GM23248 (cell line): ENCODE results near the gene ASIC5. TPM values are rescaled to one million over a fixed set of nuclear protein-coding genes. Genes with fewer than 3 reads are reported as not detected.
A peak's percentile ranks its signal among the peaks of the same experiment; 100 is the strongest.

ENCODE experiments used
- DNase-seq: peaks from one replicate; pipeline ENCODE4 v3.0.0-alpha.2; 2015
- H2AFZ ChIP-seq: fragments of 200-600 bp; sonication (generic); 2 replicates; pipeline ENCODE4 v1.6.1; 2016; ENCODE audit warnings: antibody characterized with exemption
- H3F3A ChIP-seq: fragments of 200-600 bp; sonication (generic); 2 replicates; pipeline ENCODE4 v1.6.1; 2016; ENCODE audit warnings: mild to moderate bottlenecking, antibody characterized with exemption, mixed run types; ENCODE audit not compliant: insufficient read depth
- H3K27ac ChIP-seq: fragments of 200-600 bp; sonication (generic); 2 replicates; pipeline ENCODE4 v1.5.1; 2016; ENCODE audit warnings: mild to moderate bottlenecking
- H3K27me3 ChIP-seq: fragments of 200-600 bp; sonication (generic); replicated peaks from 2 replicates; pipeline ENCODE4 v1.6.1; 2016; ENCODE audit warnings: mild to moderate bottlenecking; ENCODE audit not compliant: insufficient read depth
- H3K36me3 ChIP-seq: fragments of 200-600 bp; sonication (generic); 2 replicates; pipeline ENCODE4 v1.6.1; 2016; ENCODE audit warnings: low read depth, mild to moderate bottlenecking
- H3K4me1 ChIP-seq: fragments of 200-600 bp; sonication (generic); 2 replicates; pipeline ENCODE4 v1.6.1; 2016; ENCODE audit warnings: mild to moderate bottlenecking; ENCODE audit not compliant: insufficient read depth
- H3K4me2 ChIP-seq: fragments of 200-600 bp; sonication (generic); one replicate; pipeline ENCODE4 v1.6.1; 2016; ENCODE audit warnings: mild to moderate bottlenecking; ENCODE audit not compliant: unreplicated experiment
- H3K4me3 ChIP-seq: fragments of 200-600 bp; sonication (generic); 2 replicates; pipeline ENCODE4 v1.5.1; 2016; ENCODE audit warnings: mild to moderate bottlenecking
- H3K79me2 ChIP-seq: fragments of 200-600 bp; sonication (generic); 2 replicates; pipeline ENCODE4 v1.6.1; 2016; ENCODE audit warnings: mild to moderate bottlenecking; ENCODE audit not compliant: insufficient read depth
- H3K9ac ChIP-seq: fragments of 200-600 bp; sonication (generic); 2 replicates; pipeline ENCODE4 v1.6.1; 2016; ENCODE audit warnings: mild to moderate bottlenecking
- H3K9me2 ChIP-seq: fragments of 200-600 bp; sonication (generic); 2 replicates; pipeline ENCODE4 v1.6.1; 2016; ENCODE audit warnings: mixed run types, mild to moderate bottlenecking, moderate library complexity; ENCODE audit not compliant: insufficient read depth
- H3K9me3 ChIP-seq: fragments of 200-600 bp; sonication (generic); one replicate; pipeline ENCODE4 v1.6.1; 2017; ENCODE audit warnings: low read depth
- H4K20me1 ChIP-seq: fragments of 200-600 bp; sonication (generic); 2 replicates; pipeline ENCODE4 v1.6.0; 2016; ENCODE audit not compliant: insufficient read depth
- EZH2 ChIP-seq: fragments of 200-600 bp; sonication (generic); IDR thresholded peaks from 2 replicates; pipeline ENCODE4 v1.6.1; 2018; ENCODE audit warnings: antibody characterized with exemption, mild to moderate bottlenecking; ENCODE audit not compliant: insufficient read depth, poor library complexity, severe bottlenecking
- EZH2phosphoT487 ChIP-seq: fragments of 200-600 bp; sonication (generic); IDR thresholded peaks from 2 replicates; pipeline ENCODE4 v1.6.1; 2018; ENCODE audit warnings: antibody characterized with exemption, moderate library complexity, mild to moderate bottlenecking, low read depth; ENCODE audit not compliant: insufficient read depth
- WGBS, 2 experiments: methylation state at CpG; one replicate each; pipeline ENCODE4 v1.1.6; 2015 to 2017; ENCODE audit warnings: low lambda C conversion rate in 2 of 2, low coverage in 1 of 2; ENCODE audit errors: missing lambda C conversion rate in 2 of 2; 5-methylcytosine and 5-hydroxymethylcytosine counted together
- in situ Hi-C: fragments of 300-500 bp; cut with MboI; formaldehyde crosslinking; loops from 2 replicates; pipeline ENCODE4 v1.15.0; 2020
- polyA plus RNA-seq: library from polyadenylated mRNA; unstranded; fragments of >200 nt; fragmentation: Nextera tagmentation; extraction: Ambion mirVana; gene quantifications from 2 replicates; pipeline ENCODE4 v1.2.1, GENCODE V29; 2016
- total RNA-seq: library from RNA; depleted of rRNA; stranded (reverse); fragments of >200 nt; shearing (Covaris generic); gene quantifications from 2 replicates; pipeline ENCODE4 v1.2.3, GENCODE V29; 2014

Gene ASIC5
- total and polyA plus RNA-seq, 2 experiments from 2014 or later = not detected

DNA sequence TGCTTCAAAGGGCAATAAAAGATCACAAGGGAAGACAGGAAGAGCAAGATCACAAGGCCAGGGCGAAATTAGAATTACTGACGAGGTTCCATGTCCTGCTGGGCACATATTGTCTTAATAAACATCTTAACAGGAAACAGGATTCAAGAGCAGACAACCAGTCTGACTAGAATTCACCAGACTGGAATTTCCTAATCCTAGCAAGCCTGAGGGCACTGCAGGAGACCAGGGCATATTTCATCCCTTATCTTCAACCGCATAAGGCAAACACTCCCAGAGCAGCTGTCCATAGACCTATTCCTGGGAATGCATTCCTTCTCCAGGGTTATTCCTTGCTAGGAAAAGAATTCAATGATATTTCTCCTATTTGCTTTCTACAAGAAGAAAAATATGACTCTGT lies 25.0 kb upstream of the ASIC5 start:
- H3F3A ChIP-seq = peaks cover 4% of the 10 kb centered on the region
- H4K20me1 ChIP-seq = no peaks in the 10 kb centered on the region
- WGBS, 2 experiments = 24 to 43% methylated on average over 3 of the region's 3 CpGs
- H3K4me1 ChIP-seq = peaks cover 12% of the 10 kb centered on the region
- peak; percentile 10 for DNase-seq
- TF ChIP-seq EZH2 = no peak
- no peak for TF ChIP-seq EZH2phosphoT487
- no peaks in the 10 kb centered on the region for H3K9me3 ChIP-seq
- H3K27me3 ChIP-seq = no peaks in the 10 kb centered on the region
- H3K4me3 ChIP-seq = no peak overlapping the region
- no peak overlapping the region for H2AFZ ChIP-seq
- no peaks in the 10 kb centered on the region for H3K36me3 ChIP-seq
- no peaks in the 10 kb centered on the region for H3K9me2 ChIP-seq
- H3K9ac ChIP-seq = no peak overlapping the region
- no peak overlapping the region for H3K27ac ChIP-seq
- no peaks in the 10 kb centered on the region for H3K79me2 ChIP-seq
- no peak overlapping the region for H3K4me2 ChIP-seq
- in situ Hi-C loops = no loop called here

DNA sequence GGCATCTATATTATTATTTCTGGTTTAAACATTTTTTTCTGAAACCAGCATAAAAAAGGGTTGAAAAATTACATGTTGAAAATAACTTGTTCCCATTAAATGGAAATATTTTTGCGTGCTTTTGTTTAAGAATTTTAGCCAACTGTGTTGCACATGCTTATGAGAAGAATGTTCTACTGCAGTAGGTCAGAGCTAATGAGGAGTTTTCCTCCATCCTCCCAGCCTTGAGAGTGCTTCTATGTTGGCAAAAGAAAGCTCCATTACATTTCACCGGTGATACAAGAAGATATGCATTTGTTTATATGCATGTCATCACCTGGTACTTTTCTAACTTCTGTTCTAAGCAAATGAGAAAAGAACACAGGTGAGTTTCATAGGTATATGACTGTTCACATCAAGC lies 23.9 kb upstream of the ASIC5 start:
- Histone ChIP-seq H3K36me3 (no peaks in the 10 kb centered on the region), H2AFZ (no peak overlapping the region), H3K27ac (peak overlapping the region; percentile 9; the same call in 1 of the 2 replicates), H4K20me1 (no peaks in the 10 kb centered on the region), H3K4me1 (peaks cover 12% of the 10 kb centered on the region), H3K4me2 (peak overlapping the region; percentile 43), H3K9me3 (no peaks in the 10 kb centered on the region), H3K27me3 (no peaks in the 10 kb centered on the region), H3K79me2 (no peaks in the 10 kb centered on the region), H3F3A (peaks cover 4% of the 10 kb centered on the region), H3K9ac (no peak overlapping the region), H3K9me2 (no peaks in the 10 kb centered on the region), H3K4me3 (no peak overlapping the region)
- TF ChIP-seq EZH2phosphoT487 = no peak
- no peak for TF ChIP-seq EZH2
- in situ Hi-C loops = no loop called here
- 14 to 15% methylated on average over 2 of the region's 2 CpGs for WGBS, 2 experiments
- DNase-seq = peak; percentile 7

DNA sequence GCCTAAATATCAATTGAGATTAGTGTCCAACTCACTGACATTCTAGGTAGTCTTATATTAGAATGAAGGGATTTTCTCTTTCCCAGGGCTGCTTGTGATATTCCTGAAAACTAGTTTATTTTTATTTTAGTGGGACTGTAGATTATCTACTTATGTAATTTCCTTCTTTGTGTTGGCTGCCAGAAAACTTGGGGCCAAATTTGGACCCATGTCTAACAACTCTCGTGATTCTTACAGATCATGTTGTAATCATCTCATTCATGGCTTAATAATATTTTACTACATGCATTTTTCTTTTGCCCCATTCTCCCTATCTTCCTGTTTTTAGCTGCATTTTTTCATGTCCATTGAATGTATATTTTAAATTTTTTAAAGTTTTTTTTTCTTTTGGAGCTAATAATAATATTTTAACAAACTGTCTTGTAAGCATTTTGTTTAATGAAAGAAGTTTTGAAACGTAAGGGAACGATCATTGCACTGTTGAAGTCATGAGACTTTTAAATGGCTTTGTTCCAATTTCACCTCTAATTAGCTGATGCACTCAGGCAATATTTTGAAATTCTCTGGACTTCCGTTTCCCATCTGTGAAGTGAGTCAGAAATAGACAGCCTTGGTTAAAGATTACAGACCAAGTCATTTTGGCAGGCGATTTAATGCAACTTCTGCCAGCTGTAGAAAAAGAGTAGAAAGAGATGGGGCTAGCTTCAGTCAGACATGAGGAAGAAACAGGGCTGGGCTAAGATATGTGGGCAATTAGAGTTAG lies 23.1 kb upstream of the ASIC5 start:
- Histone ChIP-seq H3K9ac (no peak overlapping the region), H4K20me1 (no peaks in the 10 kb centered on the region), H2AFZ (no peak overlapping the region), H3K27ac (peak overlapping the region; percentile 51), H3K79me2 (no peaks in the 10 kb centered on the region), H3K9me3 (no peaks in the 10 kb centered on the region), H3K4me1 (peaks cover 12% of the 10 kb centered on the region), H3F3A (peaks cover 4% of the 10 kb centered on the region), H3K9me2 (no peaks in the 10 kb centered on the region), H3K27me3 (no peaks in the 10 kb centered on the region), H3K4me2 (peak overlapping the region; percentile 43), H3K36me3 (no peaks in the 10 kb centered on the region), H3K4me3 (no peak overlapping the region)
- in situ Hi-C loops = no loop called here
- TF ChIP-seq EZH2phosphoT487 (no peak), EZH2 (no peak)
- 2% methylated on average over 5 of the region's 5 CpGs for whole genome bisulfite sequencing, 2 experiments
- DNase-seq = peak; percentile 92

DNA sequence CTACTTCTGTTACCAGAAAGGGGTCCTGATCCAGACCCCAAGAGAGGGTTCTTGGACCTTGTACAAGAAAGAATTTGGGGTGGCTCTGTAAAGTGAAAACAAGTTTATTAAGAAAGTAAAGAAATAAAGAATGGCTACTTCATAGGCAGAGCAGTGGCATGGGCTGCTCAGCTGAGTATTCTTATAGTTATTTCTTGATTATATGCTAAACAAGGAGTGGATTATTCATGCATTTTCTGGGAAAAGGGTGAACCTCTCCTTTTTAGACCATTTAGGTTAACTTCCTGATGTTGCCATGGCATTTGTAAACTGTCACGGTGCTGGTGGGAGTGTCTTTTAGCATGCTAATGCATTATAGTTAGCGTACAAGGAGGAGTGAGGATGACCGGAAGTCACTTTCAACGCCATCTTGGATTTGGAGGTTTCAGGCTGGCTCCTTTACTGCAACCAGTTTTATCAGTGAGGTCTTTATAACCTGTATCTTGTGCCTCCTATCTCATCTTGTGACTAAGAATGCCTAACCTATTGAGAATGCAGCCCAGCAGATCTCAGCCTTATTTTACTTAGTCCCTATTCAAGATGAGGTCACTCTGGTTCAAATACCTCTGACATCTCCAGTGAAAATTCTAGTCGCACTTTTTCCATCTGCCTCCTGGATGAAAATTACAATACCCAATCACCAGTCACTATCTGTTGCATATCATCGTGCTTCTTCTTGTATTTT lies 21.9 kb upstream of the ASIC5 start:
- H3K4me1 ChIP-seq = peaks cover 12% of the 10 kb centered on the region
- TF ChIP-seq EZH2 (no peak), EZH2phosphoT487 (no peak)
- in situ Hi-C loops = no loop called here
- no peak overlapping the region for H3K27ac ChIP-seq
- no peaks in the 10 kb centered on the region for H3K9me3 ChIP-seq
- no peaks in the 10 kb centered on the region for H3K79me2 ChIP-seq
- H3K36me3 ChIP-seq = no peaks in the 10 kb centered on the region
- no peaks in the 10 kb centered on the region for H3K9me2 ChIP-seq
- WGBS, 2 experiments = 64 to 65% methylated on average over 6 of the region's 6 CpGs
- H3K4me3 ChIP-seq = no peak overlapping the region
- peaks cover 4% of the 10 kb centered on the region for H3F3A ChIP-seq
- no peak overlapping the region for H3K4me2 ChIP-seq
- H4K20me1 ChIP-seq = no peaks in the 10 kb centered on the region
- no peaks in the 10 kb centered on the region for H3K27me3 ChIP-seq
- no peak overlapping the region for H3K9ac ChIP-seq
- H2AFZ ChIP-seq = no peak overlapping the region
- DNase-seq = no peak
